Measurements from ENCODE around the gene RAB23. TPM values are rescaled to one million over a fixed set of nuclear protein-coding genes. Genes with fewer than 3 reads are reported as not detected.

RAB23 gene
- total and polyA plus RNA-seq, 2 experiments from 2014 or later = 11.9 to 14.7 TPM

DNA sequence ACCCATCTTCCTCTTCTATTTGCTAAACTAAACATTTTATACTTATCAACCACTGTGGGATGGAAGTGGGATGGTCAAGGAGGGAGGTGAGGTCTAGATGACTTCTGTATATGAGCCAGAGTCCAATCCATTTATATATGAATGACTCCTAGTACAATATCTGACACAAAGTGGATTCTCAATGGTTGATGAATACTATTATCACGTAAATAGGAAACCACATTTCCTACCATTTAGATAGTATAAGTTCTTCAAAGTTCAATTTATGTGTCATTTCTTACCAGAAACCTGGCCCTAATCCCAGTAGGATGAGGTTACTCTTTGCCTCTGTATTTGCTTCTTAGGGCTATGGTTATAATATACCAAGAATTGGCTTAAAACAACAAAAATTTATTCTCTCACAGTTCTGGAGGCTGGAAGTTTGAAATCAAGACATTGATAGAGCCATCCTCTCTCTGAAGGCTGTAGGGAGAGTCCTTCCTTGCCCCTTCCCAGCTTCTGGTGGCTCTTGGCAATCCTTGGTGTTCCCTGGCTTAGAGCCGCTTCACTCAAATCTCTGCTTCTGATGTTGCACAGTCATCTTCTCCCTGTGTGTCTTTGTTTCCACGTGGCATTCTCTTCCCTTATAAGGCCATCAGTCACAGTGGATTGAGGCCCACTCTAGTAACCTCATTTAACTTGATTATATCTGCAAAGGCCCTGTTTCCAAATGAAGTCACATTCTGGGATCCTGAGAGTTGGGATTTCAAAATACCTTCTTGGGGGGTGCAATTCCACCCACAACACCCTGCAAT lies 41.0 kb upstream of the RAB23 start:
- Histone ChIP-seq H3K4me3 (no peak overlapping the region), H3K27me3 (no peaks in the 10 kb centered on the region), H3K27ac (no peak overlapping the region), H3K4me1 (ENCODE audit: low read depth) (no peaks in the 10 kb centered on the region), H3K36me3 (no peaks in the 10 kb centered on the region), H3K9me3 (ENCODE audit: low read depth) (no peaks in the 10 kb centered on the region)
- TF ChIP-seq, protein P1, sequence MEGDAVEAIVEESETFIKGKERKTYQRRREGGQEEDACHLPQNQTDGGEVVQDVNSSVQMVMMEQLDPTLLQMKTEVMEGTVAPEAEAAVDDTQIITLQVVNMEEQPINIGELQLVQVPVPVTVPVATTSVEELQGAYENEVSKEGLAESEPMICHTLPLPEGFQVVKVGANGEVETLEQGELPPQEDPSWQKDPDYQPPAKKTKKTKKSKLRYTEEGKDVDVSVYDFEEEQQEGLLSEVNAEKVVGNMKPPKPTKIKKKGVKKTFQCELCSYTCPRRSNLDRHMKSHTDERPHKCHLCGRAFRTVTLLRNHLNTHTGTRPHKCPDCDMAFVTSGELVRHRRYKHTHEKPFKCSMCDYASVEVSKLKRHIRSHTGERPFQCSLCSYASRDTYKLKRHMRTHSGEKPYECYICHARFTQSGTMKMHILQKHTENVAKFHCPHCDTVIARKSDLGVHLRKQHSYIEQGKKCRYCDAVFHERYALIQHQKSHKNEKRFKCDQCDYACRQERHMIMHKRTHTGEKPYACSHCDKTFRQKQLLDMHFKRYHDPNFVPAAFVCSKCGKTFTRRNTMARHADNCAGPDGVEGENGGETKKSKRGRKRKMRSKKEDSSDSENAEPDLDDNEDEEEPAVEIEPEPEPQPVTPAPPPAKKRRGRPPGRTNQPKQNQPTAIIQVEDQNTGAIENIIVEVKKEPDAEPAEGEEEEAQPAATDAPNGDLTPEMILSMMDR (IDR thresholded peaks at IDR 0.05; ENCODE audit: low read depth, low read length) = no peak
- peak in 1 of 2 donors; percentile 95 for DNase-seq (ENCODE audit: low read depth in 1 of 2, low spot score in 1 of 2)

DNA sequence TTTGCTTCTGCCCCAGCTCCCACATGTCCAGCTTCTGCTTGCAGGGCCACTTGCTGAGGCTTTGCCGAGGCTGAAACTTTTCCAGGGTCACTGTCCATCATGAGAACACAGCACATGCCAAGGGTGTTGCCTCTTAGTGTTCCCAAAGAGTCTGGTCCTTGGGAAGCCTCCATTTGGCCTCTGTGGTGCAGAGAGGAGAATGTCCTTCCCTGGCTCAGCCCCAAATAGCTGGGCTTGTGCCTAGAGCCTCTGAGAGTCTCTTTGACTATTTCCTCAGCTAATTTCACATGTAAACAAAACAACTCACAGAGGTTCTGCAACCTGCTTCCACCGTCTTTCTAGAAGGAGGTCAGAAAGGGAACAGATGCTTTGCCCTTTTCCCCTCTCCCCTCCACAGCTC lies 40.4 kb upstream of the RAB23 start:
- no peak overlapping the region for H3K27ac ChIP-seq
- H3K36me3 ChIP-seq = no peaks in the 10 kb centered on the region
- no peaks in the 10 kb centered on the region for H3K9me3 ChIP-seq (ENCODE audit: low read depth)
- no peak overlapping the region for H3K4me3 ChIP-seq
- DNase-seq (ENCODE audit: low read depth in 1 of 2, low spot score in 1 of 2) = no peak
- no peaks in the 10 kb centered on the region for H3K4me1 ChIP-seq (ENCODE audit: low read depth)
- H3K27me3 ChIP-seq = no peaks in the 10 kb centered on the region
- TF ChIP-seq, protein P1 (IDR thresholded peaks at IDR 0.05; ENCODE audit: low read depth, low read length) = no peak

DNA sequence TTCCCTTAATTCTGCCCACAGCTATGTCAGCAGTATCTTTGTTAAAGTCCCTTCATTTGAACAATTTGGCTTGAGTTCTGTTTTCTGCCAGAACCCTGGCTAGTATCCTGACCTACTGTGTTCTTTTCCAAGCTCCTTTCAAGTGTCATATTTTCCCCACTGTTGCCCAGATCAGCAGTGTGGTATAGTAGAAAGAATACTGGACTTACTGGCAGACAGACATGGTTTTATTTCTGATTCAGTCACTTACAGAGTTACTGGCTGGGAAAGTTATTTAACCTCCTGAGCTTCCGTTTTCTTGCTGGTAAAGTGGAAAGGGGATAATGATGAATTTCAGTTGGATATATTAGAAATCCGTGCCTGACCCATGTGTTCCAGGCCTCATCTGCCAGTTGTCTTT lies 39.8 kb upstream of the RAB23 start:
- no peak overlapping the region for H3K27ac ChIP-seq
- TF ChIP-seq, protein P1 (IDR thresholded peaks at IDR 0.05; ENCODE audit: low read depth, low read length) = no peak
- H3K36me3 ChIP-seq = no peaks in the 10 kb centered on the region
- H3K9me3 ChIP-seq (ENCODE audit: low read depth) = no peaks in the 10 kb centered on the region
- no peaks in the 10 kb centered on the region for H3K4me1 ChIP-seq (ENCODE audit: low read depth)
- peak in 1 of 2 donors; percentile 54 for DNase-seq (ENCODE audit: low read depth in 1 of 2, low spot score in 1 of 2)
- H3K4me3 ChIP-seq = no peak overlapping the region
- H3K27me3 ChIP-seq = no peaks in the 10 kb centered on the region

DNA sequence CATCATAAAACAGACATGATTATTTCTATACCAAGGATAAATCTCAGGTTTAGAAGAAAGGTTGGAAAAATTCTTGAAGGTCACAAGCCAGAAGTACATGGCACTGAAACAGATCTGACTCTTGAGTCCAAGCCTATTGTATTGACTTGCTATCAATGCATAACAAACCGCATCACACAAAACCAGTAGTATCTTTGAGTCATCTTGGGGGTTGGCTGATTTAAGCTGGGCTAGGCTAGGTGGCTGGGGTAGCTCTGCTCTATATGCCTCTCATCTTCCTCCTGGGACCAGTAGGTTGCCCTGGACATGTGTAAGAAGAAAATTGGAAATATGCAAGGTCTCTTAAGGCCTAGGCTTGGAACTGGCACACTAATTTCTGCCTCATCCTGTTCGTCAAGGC lies 37.0 kb upstream of the RAB23 start:
- Histone ChIP-seq H3K27ac (no peak overlapping the region), H3K4me1 (ENCODE audit: low read depth) (no peaks in the 10 kb centered on the region), H3K9me3 (ENCODE audit: low read depth) (no peaks in the 10 kb centered on the region), H3K27me3 (no peaks in the 10 kb centered on the region), H3K4me3 (no peak overlapping the region), H3K36me3 (no peaks in the 10 kb centered on the region)
- no peak for DNase-seq (ENCODE audit: low read depth in 1 of 2, low spot score in 1 of 2)
- TF ChIP-seq, protein P1 (IDR thresholded peaks at IDR 0.05; ENCODE audit: low read depth, low read length) = no peak

DNA sequence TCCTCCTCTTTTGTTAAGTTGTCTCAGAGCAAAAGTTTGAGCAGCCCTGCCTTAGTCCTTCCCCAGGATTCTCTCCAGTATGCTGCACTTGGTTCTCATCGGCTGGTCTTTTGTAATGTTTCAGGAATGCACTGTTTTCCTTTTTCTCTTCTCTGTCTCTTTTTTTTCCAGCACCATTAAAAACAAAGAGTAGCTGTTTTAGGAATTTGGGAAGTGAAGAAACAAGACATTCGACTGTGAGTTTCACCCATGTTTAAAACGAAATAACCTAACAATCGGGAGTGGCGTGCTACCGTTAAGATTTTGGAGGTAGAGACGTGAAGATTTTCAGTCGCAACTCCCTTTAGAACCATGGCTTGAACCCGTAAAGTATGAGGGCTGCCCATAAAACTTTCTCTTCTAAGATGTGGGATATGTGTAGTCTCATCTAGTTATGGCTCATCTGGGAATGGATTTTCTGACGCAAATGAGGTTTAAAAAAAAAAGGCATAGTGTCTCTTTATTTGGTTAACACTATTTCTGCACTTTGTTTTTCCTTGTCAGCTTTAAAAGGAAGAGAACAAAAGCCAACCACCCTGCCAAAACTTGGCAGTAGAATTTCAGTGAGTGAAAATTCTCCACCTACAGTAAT lies 35.9 kb upstream of the RAB23 start:
- TF ChIP-seq, protein P1 (IDR thresholded peaks at IDR 0.05; ENCODE audit: low read depth, low read length) = no peak
- Histone ChIP-seq H3K27ac (no peak overlapping the region), H3K4me3 (no peak overlapping the region), H3K9me3 (ENCODE audit: low read depth) (no peaks in the 10 kb centered on the region), H3K27me3 (no peaks in the 10 kb centered on the region), H3K4me1 (ENCODE audit: low read depth) (no peaks in the 10 kb centered on the region), H3K36me3 (no peaks in the 10 kb centered on the region)
- peak in 1 of 2 donors; percentile 70 for DNase-seq (ENCODE audit: low read depth in 1 of 2, low spot score in 1 of 2)

Measured in cardiac muscle cell (in vitro differentiated cells and primary cell).